AG09309 (cell line): ENCODE results near the gene ANKRD44.

Experiments
- DNase-seq: peaks from one replicate; pipeline ENCODE4 v3.0.0-alpha.2; 2010; ENCODE audit warnings: low read depth
- H3K4me3 ChIP-seq: 2 replicates; pipeline ENCODE4 v1.5.1; 2011; ENCODE audit warnings: mild to moderate bottlenecking, low read depth, low read length, moderate library complexity; ENCODE audit not compliant: control insufficient read depth
- TF ChIP-seq, protein P1 (sequence below): IDR thresholded peaks from 2 replicates; pipeline ENCODE4 v1.5.1; 2011; ENCODE audit warnings: mild to moderate bottlenecking, low read depth, low read length, inconsistent platforms; ENCODE audit not compliant: insufficient read depth, control insufficient read depth; ENCODE audit errors: missing control alignments

ANKRD44 gene

GRCh38 chr2:197248001-197248401, 62.6 kb downstream of the ANKRD44 start:
- DNase-seq, result no peak
- TF ChIP-seq, protein P1, sequence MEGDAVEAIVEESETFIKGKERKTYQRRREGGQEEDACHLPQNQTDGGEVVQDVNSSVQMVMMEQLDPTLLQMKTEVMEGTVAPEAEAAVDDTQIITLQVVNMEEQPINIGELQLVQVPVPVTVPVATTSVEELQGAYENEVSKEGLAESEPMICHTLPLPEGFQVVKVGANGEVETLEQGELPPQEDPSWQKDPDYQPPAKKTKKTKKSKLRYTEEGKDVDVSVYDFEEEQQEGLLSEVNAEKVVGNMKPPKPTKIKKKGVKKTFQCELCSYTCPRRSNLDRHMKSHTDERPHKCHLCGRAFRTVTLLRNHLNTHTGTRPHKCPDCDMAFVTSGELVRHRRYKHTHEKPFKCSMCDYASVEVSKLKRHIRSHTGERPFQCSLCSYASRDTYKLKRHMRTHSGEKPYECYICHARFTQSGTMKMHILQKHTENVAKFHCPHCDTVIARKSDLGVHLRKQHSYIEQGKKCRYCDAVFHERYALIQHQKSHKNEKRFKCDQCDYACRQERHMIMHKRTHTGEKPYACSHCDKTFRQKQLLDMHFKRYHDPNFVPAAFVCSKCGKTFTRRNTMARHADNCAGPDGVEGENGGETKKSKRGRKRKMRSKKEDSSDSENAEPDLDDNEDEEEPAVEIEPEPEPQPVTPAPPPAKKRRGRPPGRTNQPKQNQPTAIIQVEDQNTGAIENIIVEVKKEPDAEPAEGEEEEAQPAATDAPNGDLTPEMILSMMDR, result no peak
- no peak overlapping the region for H3K4me3 ChIP-seq

- no peak for DNase-seq
- H3K4me3 ChIP-seq, result no peak overlapping the region
- TF ChIP-seq, protein P1, result no peak
Observed at GRCh38 chr2:197247083-197247482, 63.5 kb downstream of the ANKRD44 start.

DNA sequence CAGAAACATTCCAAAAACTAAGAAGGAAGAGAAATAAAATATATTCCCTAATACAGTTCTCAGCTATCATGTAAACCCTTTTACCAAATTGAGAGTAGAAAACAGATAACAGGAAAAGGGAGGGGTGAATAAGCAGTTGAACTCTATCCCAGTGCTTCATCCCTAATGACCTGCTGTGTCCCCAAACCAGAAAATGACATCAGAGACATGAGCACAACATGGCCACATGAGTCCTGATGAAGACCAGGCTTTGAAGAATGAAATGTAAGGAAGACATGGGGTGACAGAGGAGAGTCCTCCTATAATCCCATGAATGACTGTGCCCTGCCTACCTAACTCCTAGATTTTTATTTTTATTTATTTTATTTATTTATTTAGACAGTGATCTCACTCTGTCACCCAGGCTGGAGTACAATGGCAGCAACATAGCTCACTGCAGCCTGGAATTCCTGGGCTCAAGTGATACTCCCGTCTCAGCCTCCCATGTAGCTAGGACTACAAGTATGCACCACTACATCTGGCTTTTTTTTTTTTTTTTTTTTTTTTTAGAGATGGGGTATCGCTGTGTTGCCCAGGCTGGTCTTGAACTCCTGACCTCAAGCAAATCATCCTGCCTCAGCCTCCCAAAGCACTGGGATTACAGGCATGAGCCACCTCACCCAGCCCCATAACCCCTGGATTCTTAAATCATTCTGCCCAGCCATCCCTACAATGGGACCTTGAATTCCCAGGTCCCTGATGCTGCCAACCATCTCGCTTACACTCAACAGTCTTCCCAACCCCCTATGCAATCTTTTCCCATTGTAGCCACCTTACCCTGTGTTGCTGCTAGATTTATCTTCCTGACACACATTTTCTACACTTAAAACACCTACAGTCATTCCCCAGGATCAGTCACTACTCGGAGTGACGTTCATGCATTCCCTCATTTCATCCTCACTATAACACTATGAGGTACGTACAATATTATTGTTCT, 64.5 kb downstream of the ANKRD44 start:
- TF ChIP-seq, protein P1, result no peak
- DNase-seq, result no peak
- H3K4me3 ChIP-seq, result no peak overlapping the region

DNA sequence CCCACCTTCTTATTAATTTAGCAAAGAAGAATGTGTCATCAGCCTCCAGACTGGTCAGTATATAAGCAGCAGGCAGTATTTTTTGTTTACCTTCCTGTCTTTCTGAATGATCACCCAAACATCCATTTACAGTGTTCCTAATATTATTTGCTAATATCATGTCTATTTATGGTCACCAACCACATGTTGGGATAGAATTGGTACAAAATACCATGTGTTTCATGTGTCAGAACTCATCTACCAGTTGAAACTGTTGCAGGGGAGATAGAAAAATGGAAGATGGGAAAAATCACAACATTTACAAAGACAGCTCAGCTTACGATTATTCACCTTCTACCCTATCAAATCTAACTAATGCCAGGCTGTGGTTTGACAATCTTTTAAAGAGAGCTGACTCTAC, 66.2 kb downstream of the ANKRD44 start:
- H3K4me3 ChIP-seq, result no peak overlapping the region
- DNase-seq, result no peak
- TF ChIP-seq, protein P1, result no peak

DNA sequence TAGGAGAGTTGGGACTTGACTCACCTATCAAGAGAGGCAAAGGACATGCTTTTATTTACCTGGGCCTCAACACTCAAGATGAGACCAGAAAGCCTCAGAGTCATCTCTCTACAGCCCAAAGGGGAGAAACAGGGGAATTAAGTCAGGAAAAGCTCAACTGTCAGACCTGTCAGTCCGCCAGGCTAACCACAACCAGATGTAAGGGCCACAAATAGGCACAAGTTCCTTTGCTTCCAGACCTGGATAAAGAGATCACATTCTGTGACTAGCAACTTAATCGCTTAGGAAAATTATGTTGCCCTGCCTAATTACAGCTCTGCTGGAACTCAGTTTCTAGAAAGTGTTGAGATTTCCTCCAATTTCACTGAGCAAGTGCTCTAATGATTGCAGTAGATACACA, 67.9 kb downstream of the ANKRD44 start:
- TF ChIP-seq, protein P1, result no peak
- H3K4me3 ChIP-seq, result no peak overlapping the region
- DNase-seq, result no peak

GRCh38 chr2:197241596-197241995, 69.0 kb downstream of the ANKRD44 start:
- DNase-seq, result no peak

More at GRCh38 chr2:197241596-197241995, 69.0 kb downstream of the ANKRD44 start:
- TF ChIP-seq, protein P1, result no peak
- H3K4me3 ChIP-seq, result no peak overlapping the region
